ENCODE results near the gene ERF.
A peak's percentile ranks its signal among the peaks of the same experiment; 100 is the strongest.

Gene ERF

GRCh38 chr19:42226886-42227285 is 28.0 kb downstream of the ERF start:
- no peak for DNase-seq
- in situ Hi-C loops (cut with MboI; ENCODE audit: low pct_unique_long_range_greater_than_20kb, low sequenced_read_pairs): no loop called here

GRCh38 chr19:42225718-42226292 is 29.1 kb downstream of the ERF start:
- in situ Hi-C loops (cut with MboI; ENCODE audit: low pct_unique_long_range_greater_than_20kb, low sequenced_read_pairs): no loop called here
- DNase-seq: no peak

GRCh38 chr19:42224940-42225717 is 29.8 kb downstream of the ERF start:
- no peak for DNase-seq
- in situ Hi-C loops (cut with MboI; ENCODE audit: low pct_unique_long_range_greater_than_20kb, low sequenced_read_pairs): no loop called here

GRCh38 chr19:42220751-42221097 is 34.2 kb downstream of the ERF start:
- DNase-seq: peak; percentile 23
- in situ Hi-C loops (cut with MboI; ENCODE audit: low pct_unique_long_range_greater_than_20kb, low sequenced_read_pairs): no loop called here

DNA sequence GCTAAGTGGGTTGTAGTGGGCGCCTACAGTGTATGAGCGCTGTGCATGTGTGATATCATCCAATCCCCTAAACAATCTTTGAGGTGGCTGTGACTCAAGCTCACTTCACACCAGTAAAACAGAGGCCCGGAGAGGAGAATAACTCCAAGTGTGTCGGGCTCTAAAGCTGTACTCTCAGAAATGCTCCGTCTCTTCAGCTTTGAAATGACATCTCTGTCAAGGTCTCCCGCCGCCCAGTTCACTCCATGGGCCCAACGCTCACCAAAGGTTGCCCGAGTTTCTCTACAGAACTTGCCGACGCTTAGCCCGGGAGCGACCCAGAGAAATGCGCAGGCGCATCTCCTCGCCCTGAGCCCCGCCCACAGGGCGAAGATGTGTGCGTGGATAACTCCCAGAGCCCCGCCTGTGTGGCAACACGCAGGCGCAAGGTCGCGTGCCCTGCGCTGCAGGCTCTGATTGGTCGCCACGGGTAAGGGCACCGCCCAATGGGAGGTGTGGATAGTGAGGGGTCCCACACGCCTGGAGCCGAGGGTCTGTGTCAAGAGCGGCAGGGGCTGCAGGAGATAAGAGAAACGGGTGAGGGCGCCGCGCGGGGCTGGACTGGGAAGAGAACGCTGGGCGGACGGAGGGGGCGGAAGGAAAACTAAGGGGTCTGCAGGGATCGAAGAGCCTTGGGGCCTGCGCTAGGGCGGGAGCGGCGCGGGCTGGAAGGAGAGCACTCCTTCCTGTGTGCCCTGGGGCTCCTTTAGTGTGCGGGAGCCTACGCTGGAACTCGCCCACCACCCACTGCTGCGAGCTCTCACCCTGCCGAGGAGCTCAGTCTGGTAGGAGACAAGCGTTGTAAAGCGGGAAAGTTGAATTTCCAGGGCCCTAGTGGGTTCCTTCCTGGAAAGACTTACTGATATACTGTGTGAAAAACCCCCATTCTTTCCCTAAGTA is 34.8 kb downstream of the ERF start, which contains the start of gene ZNF526:
TSS of gene ZNF526 (plus strand) at position 501 of the 939 bp plus-strand sequence. CDS start 4,092 bp downstream, outside the sequence.
- in situ Hi-C loops (cut with MboI; ENCODE audit: low pct_unique_long_range_greater_than_20kb, low sequenced_read_pairs): no loop called here
- DNase-seq: peak; percentile 98

DNA sequence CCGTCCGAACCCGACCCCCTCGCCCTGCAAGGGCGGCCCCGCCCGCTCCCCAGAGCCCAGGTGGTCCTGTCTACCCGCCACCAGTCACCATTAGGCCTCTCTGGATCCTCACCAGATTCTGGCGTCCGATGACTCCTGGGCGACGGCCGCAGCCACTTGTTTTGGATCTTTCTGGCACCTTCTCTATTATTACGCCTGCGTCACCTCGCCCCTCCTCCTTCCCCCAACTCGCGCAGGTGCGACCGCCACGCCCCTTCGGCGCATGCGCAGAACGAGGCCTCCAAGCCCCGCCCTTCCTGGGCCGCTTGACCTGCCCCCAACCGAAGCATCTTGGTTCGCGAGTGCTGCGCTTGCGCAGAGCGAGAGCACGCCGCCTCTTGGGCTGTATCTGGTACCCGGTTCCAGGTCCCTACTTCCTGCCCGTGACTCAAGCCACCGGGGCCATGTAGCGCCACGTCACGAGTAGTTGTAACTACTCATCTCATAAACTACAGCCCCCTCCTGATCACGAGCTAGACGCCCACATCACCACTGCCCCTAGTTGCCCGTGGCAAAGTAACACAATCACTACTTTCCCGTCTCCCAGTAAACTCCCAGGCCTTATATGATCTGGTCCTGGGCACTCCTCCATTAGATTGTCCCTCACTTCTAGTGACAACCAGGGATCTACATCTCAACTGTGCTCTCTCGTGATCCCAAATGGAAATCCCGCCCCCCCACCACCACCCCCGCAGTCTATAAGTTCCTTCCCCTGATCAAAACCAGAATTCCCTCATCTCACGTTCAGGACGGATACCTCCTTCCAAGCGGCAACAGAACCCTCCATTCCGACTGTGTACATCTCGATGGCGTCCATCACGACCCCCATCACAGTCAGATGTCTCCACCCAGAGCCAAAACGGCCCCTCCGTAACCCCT is 37.1 kb downstream of the ERF start, which contains the start of gene DEDD2:
TSS of gene DEDD2 (minus strand) at position 158 of the 918 bp plus-strand sequence. CDS start 670 bp downstream, outside the sequence.
- in situ Hi-C loops (cut with MboI; ENCODE audit: low pct_unique_long_range_greater_than_20kb, low sequenced_read_pairs): no loop called here

GRCh38 chr19:42216653-42217519 is 38.0 kb downstream of the ERF start:
- peak; percentile 28 for DNase-seq
- in situ Hi-C loops (cut with MboI; ENCODE audit: low pct_unique_long_range_greater_than_20kb, low sequenced_read_pairs): no loop called here

More for the DNA sequence above, 37.1 kb downstream of the ERF start, which contains the start of gene DEDD2:
- DNase-seq: peak; percentile 97

GRCh38 chr19:42214810-42215485 is 40.0 kb downstream of the ERF start:
- DNase-seq: no peak
- in situ Hi-C loops (cut with MboI; ENCODE audit: low pct_unique_long_range_greater_than_20kb, low sequenced_read_pairs): no loop called here

GRCh38 chr19:42212886-42213285 is 42.0 kb downstream of the ERF start:
- in situ Hi-C loops (cut with MboI; ENCODE audit: low pct_unique_long_range_greater_than_20kb, low sequenced_read_pairs): no loop called here

GRCh38 chr19:42208612-42209011 is 46.3 kb downstream of the ERF start:
- no peak for DNase-seq
- in situ Hi-C loops (cut with MboI; ENCODE audit: low pct_unique_long_range_greater_than_20kb, low sequenced_read_pairs): no loop called here

More at GRCh38 chr19:42212886-42213285, 42.0 kb downstream of the ERF start:
- no peak for DNase-seq

GRCh38 chr19:42207767-42208271 is 47.1 kb downstream of the ERF start:
- in situ Hi-C loops (cut with MboI; ENCODE audit: low pct_unique_long_range_greater_than_20kb, low sequenced_read_pairs): no loop called here
- DNase-seq: no peak

DNA sequence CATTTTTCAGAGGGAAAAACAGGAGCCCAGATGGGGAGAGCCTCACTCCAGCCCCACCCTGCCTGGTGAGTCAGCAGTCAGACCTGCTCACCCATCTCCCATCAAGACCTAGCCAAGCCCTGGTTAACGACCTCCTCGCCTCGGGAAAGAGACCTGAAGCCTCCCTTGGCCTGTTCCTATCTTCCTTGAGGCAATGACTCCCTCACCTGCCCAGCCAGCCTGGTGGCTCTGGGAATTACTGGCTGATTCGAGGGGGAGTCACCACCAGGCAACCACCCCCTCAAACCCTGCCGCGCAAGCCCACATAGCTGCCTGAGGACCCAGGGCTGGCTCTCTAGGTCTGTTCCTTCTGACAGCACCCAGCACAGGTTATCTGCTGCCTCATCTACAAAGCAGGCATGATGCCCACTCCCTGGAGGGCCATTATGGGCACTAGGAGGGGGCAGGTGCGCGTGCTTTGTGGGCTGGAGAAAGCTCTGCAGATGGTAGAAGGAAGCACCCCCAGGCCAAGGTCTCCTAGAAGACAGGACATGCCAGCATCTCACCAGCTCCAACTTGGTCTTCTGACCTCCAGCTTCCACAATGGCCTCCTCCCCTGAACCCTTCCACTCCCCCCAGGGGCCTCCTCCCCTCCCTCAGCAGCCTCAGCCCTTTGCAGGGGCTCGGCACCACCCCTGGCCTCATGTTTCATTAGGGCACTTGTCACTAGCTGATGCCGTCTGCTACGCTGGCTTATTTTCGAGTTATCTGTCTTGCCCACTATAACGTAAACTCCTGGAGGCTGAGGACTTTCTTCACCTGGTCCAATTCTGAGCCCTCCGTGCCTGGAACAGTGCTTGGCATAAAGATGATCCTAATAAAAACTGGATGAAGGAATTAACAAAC is 47.8 kb downstream of the ERF start:
- no peak for DNase-seq
- in situ Hi-C loops (cut with MboI; ENCODE audit: low pct_unique_long_range_greater_than_20kb, low sequenced_read_pairs): no loop called here

GRCh38 chr19:42204664-42205063 is 50.3 kb downstream of the ERF start:
- DNase-seq: no peak
- in situ Hi-C loops (cut with MboI; ENCODE audit: low pct_unique_long_range_greater_than_20kb, low sequenced_read_pairs): no loop called here

DNA sequence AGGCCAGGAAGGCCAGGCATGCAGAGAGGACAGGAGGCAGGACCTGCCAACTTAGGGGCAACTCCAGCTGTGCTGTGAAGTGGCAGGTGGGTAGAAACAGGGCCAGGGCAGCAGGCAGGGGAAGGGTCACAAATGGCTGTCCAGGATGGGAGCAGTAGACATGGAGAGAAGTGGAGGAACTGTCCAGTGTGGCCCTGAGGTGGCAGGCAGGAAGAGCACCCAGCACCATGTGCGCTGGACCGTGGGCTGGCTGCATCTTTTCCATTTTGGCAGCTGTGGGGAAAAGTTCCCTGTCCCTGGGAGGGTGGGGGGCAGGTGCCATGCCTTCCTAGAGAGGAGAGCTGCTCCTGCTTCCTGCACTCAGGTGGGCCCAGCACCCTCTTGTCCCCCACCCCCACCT is 51.2 kb downstream of the ERF start:
- in situ Hi-C loops (cut with MboI; ENCODE audit: low pct_unique_long_range_greater_than_20kb, low sequenced_read_pairs): no loop called here
- no peak for DNase-seq

DNA sequence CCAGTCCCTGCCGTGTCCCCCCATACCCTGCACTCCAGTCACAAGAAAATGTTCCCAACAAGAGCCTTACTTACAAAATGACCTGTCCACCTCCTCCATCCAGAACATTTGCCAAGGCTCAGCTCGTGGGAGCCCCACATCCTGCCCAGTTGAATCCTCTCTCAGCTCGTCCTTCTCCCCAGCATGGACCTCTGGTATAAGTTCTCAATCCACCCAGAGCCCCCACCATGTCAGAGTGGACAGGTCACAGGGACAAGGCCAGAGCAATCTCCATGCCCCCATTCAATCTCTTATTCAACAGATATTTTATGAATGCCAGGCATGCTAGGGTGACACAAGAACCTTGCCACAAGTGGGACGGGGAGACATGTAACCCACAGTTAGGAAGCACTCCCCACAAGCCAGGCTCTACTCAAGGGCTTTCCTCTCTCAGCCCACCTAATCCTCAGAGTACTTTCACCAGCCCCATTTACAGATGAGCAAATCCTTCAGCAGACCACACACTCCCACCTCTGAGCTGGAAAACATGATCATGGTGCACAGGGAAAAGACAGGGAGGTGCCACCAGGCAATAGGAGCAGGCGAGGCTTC is 52.5 kb downstream of the ERF start:
- no peak for DNase-seq
- in situ Hi-C loops (cut with MboI; ENCODE audit: low pct_unique_long_range_greater_than_20kb, low sequenced_read_pairs): no loop called here
